Hepatocyte (in vitro differentiated cells): Measurements from ENCODE around the gene PES1. TPM values are rescaled to one million over a fixed set of nuclear protein-coding genes. Genes with fewer than 3 reads are reported as not detected.
"Not testable (repeated sequence)": the region's sequence is repeated elsewhere in the genome, so short reads cannot be mapped to it uniquely, and the experiment has no call there.

Source experiments
- DNase-seq: peaks from one replicate; pipeline ENCODE4 v3.0.0-alpha.2; 2016; ENCODE audit warnings: low spot score
- H2AFZ ChIP-seq: fragments of 200-600 bp; sonication (generic); 2 replicates; pipeline ENCODE4 v1.6.0; 2016; ENCODE audit warnings: antibody characterized with exemption, mild to moderate bottlenecking
- H3K27ac ChIP-seq: fragments of 200-600 bp; sonication (generic); 2 replicates; pipeline ENCODE4 v1.5.1; 2016; ENCODE audit warnings: mild to moderate bottlenecking
- H3K27me3 ChIP-seq: fragments of 200-600 bp; sonication (generic); 2 replicates; pipeline ENCODE4 v1.6.1; 2016
- H3K36me3 ChIP-seq: fragments of 200-600 bp; sonication (generic); replicated peaks from 2 replicates; pipeline ENCODE4 v1.5.1; 2016; ENCODE audit warnings: low read depth; ENCODE audit not compliant: insufficient read depth
- H3K4me1 ChIP-seq: fragments of 200-600 bp; sonication (generic); 2 replicates; pipeline ENCODE4 v1.5.1; 2016; ENCODE audit warnings: mild to moderate bottlenecking, moderate library complexity; ENCODE audit not compliant: insufficient read depth
- H3K4me2 ChIP-seq: fragments of 200-600 bp; sonication (generic); 2 replicates; pipeline ENCODE4 v1.6.0; 2016
- H3K4me3 ChIP-seq: fragments of 200-600 bp; sonication (generic); 2 replicates; pipeline ENCODE4 v1.5.1; 2016; ENCODE audit warnings: mild to moderate bottlenecking
- H3K79me2 ChIP-seq: fragments of 200-600 bp; sonication (generic); 2 replicates; pipeline ENCODE4 v1.6.0; 2017; ENCODE audit warnings: mild to moderate bottlenecking
- H3K9me2 ChIP-seq: fragments of 200-600 bp; sonication (generic); replicated peaks from 2 replicates; pipeline ENCODE4 v1.6.0; 2017; ENCODE audit warnings: mild to moderate bottlenecking; ENCODE audit not compliant: insufficient read depth
- H3K9me3 ChIP-seq: fragments of 200-600 bp; sonication (generic); 2 replicates; pipeline ENCODE4 v1.5.1; 2016; ENCODE audit warnings: low read depth, mild to moderate bottlenecking
- H4K20me1 ChIP-seq: fragments of 200-600 bp; sonication (generic); 2 replicates; pipeline ENCODE4 v1.6.0; 2016; ENCODE audit warnings: mild to moderate bottlenecking; ENCODE audit not compliant: insufficient read depth, poor library complexity, severe bottlenecking
- CTCF ChIP-seq: fragments of 200-600 bp; sonication (generic); IDR thresholded peaks from 2 replicates; pipeline ENCODE4 v1.5.1; 2016; ENCODE audit warnings: antibody characterized with exemption, mild to moderate bottlenecking; ENCODE audit not compliant: poor library complexity
- EZH2 ChIP-seq: fragments of 200-600 bp; sonication (generic); IDR thresholded peaks from 2 replicates; pipeline ENCODE4 v1.6.1; 2016; ENCODE audit warnings: antibody characterized with exemption, mild to moderate bottlenecking, borderline replicate concordance
- EZH2phosphoT487 ChIP-seq: fragments of 200-600 bp; sonication (generic); IDR thresholded peaks from one replicate; pipeline ENCODE4 v1.6.1; 2018; ENCODE audit warnings: antibody characterized with exemption, mild to moderate bottlenecking, low read depth, moderate library complexity; ENCODE audit not compliant: unreplicated experiment, severe bottlenecking
- WGBS: methylation state at CpG from one replicate; pipeline ENCODE4 v1.1.6; 2016; ENCODE audit warnings: low lambda C conversion rate; ENCODE audit errors: missing lambda C conversion rate; 5-methylcytosine and 5-hydroxymethylcytosine counted together
- polyA plus RNA-seq: library from polyadenylated mRNA; unstranded; fragments of >200 nt; fragmentation: Nextera tagmentation; extraction: Ambion mirVana; gene quantifications from 2 replicates; pipeline ENCODE4 v1.2.1, GENCODE V29; 2016
- total RNA-seq: library from RNA; depleted of rRNA; stranded (reverse); fragments of >200 nt; gene quantifications from 2 replicates; pipeline ENCODE4 v1.2.3, GENCODE V29; 2014

PES1 gene
- total and polyA plus RNA-seq, 2 experiments from 2014 or later: 42.4 to 59.5 TPM

GRCh38 chr22:30634471-30635233 lies 42.9 kb upstream of the PES1 start:
- H3K4me1 ChIP-seq: peaks cover 11% of the 10 kb centered on the region
- TF ChIP-seq EZH2phosphoT487 (no peak), CTCF (peak; percentile 97)
- H2AFZ ChIP-seq: peak overlapping the region; percentile 99
- 19% methylated on average over 28 of the region's 29 CpGs for WGBS
- no peaks in the 10 kb centered on the region for H3K36me3 ChIP-seq
- no peak overlapping the region for H3K4me3 ChIP-seq
- peak; percentile 93 for DNase-seq
- H3K27ac ChIP-seq: peak overlapping the region; percentile 52
- no peaks in the 10 kb centered on the region for H4K20me1 ChIP-seq
- H3K27me3 ChIP-seq: no peaks in the 10 kb centered on the region
- H3K9me2 ChIP-seq: no peaks in the 10 kb centered on the region
- no peaks in the 10 kb centered on the region for H3K9me3 ChIP-seq
- peak overlapping the region; percentile 100 for H3K4me2 ChIP-seq
- no peaks in the 10 kb centered on the region for H3K79me2 ChIP-seq

GRCh38 chr22:30631469-30631868 lies 39.8 kb upstream of the PES1 start:
- not testable (repeated sequence) for H4K20me1 ChIP-seq, H2AFZ ChIP-seq, H3K27ac ChIP-seq, H3K9me3 ChIP-seq, H3K27me3 ChIP-seq, H3K4me3 ChIP-seq, H3K4me1 ChIP-seq, H3K36me3 ChIP-seq, H3K4me2 ChIP-seq, DNase-seq, H3K79me2 ChIP-seq, H3K9me2 ChIP-seq
- 100% methylated on average over 6 of the region's 31 CpGs for WGBS

- no peaks in the 10 kb centered on the region for H3K27me3 ChIP-seq
- no peak overlapping the region for H3K4me3 ChIP-seq
- no peak for TF ChIP-seq CTCF
- no peak for TF ChIP-seq EZH2
- no peak for TF ChIP-seq EZH2phosphoT487
- no peak overlapping the region for H3K4me2 ChIP-seq
- H4K20me1 ChIP-seq: no peaks in the 10 kb centered on the region
- H2AFZ ChIP-seq: no peak overlapping the region
- 73% methylated on average over 4 of the region's 4 CpGs for WGBS
- H3K9me3 ChIP-seq: no peaks in the 10 kb centered on the region
- no peaks in the 10 kb centered on the region for H3K4me1 ChIP-seq
- no peaks in the 10 kb centered on the region for H3K9me2 ChIP-seq
- no peak for DNase-seq
- H3K36me3 ChIP-seq: no peaks in the 10 kb centered on the region
- H3K79me2 ChIP-seq: no peaks in the 10 kb centered on the region
- H3K27ac ChIP-seq: no peak overlapping the region
These were observed 36.8 kb upstream of the PES1 start for GRCh38 chr22:30628491-30628890.

GRCh38 chr22:30627471-30627870 lies 35.8 kb upstream of the PES1 start:
- TF ChIP-seq CTCF: no peak
- no peaks in the 10 kb centered on the region for H3K27me3 ChIP-seq
- H3K4me1 ChIP-seq: no peaks in the 10 kb centered on the region
- DNase-seq: no peak
- no peaks in the 10 kb centered on the region for H4K20me1 ChIP-seq
- 91% methylated on average over 5 of the region's 5 CpGs for WGBS
- no peaks in the 10 kb centered on the region for H3K9me2 ChIP-seq
- no peaks in the 10 kb centered on the region for H3K9me3 ChIP-seq
- no peak overlapping the region for H3K4me3 ChIP-seq
- H3K36me3 ChIP-seq: no peaks in the 10 kb centered on the region
- no peaks in the 10 kb centered on the region for H3K79me2 ChIP-seq
- no peak overlapping the region for H2AFZ ChIP-seq
- H3K27ac ChIP-seq: no peak overlapping the region
- no peak overlapping the region for H3K4me2 ChIP-seq
